Measurements from ENCODE around the gene PON3. TPM values are rescaled to one million over a fixed set of nuclear protein-coding genes. Genes with fewer than 3 reads are reported as not detected.

PON3 gene
- total RNA-seq, 4 donors from 2014 or later: 0.29 to 0.61 (median 0.49) TPM; not detected in 1

GRCh38 chr7:95429241-95429990 lies 33.2 kb upstream of the PON3 start:
- no peaks in the 10 kb centered on the region for H3K27me3 ChIP-seq
- in situ Hi-C loops (cut with MboI; ENCODE audit: low sequenced_read_pairs in 4 of 4): no loop called here
- H3K9me3 ChIP-seq: no peaks in the 10 kb centered on the region
- intact Hi-C loops (cut with DNase I; ENCODE audit: low total_unique reads): no loop called here
- no peaks in the 10 kb centered on the region for H3K36me3 ChIP-seq
- H3K4me1 ChIP-seq: peaks cover 0 to 3% of the 10 kb centered on the region in 2 donors
- no peak for ATAC-seq
- H3K27ac ChIP-seq: no peak overlapping the region
- DNase-seq: no peak
- no peak for TF ChIP-seq CTCF (IDR thresholded peaks at IDR 0.05 in 4 of 5, conservative IDR thresholded peaks at IDR 0.05 in 1 of 5)
- TF ChIP-seq POLR2A (IDR thresholded peaks at IDR 0.05): no peak
- H3K4me3 ChIP-seq: no peak overlapping the region

- no peak for TF ChIP-seq POLR2A (IDR thresholded peaks at IDR 0.05)
- Histone ChIP-seq H3K4me1 (no peaks in the 10 kb centered on the region), H3K27me3 (no peaks in the 10 kb centered on the region), H3K4me3 (no peak overlapping the region), H3K36me3 (no peaks in the 10 kb centered on the region), H3K27ac (no peak overlapping the region), H3K9me3 (no peaks in the 10 kb centered on the region)
- no peak for ATAC-seq
- in situ Hi-C loops (cut with MboI; ENCODE audit: low sequenced_read_pairs in 4 of 4) (no loop called here), intact Hi-C loops (cut with DNase I; ENCODE audit: low total_unique reads) (no loop called here)
- DNase-seq: no peak
Measured at GRCh38 chr7:95427914-95428516, 31.8 kb upstream of the PON3 start.

DNA sequence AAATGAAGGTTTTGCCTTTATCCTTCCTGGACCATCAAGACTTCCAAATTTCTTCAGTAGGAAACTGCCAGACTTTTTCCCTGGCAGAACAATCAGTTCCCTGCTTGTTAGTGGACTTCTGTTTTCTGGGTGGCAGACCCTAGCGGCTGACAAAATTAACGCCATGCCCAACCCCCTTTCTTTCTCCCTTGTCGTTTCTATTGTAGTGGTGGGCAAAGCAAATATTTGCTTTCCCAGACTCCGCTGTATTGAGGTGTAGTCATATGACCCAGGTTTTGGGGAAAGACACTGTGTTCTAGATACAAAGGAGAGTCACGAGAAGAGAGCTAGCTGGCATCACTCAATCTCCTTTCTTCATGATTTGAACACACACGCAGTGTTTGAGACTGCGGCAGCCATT lies 31.0 kb upstream of the PON3 start:
- Histone ChIP-seq H3K9me3 (no peaks in the 10 kb centered on the region), H3K4me1 (no peaks in the 10 kb centered on the region), H3K36me3 (no peaks in the 10 kb centered on the region), H3K27ac (no peak overlapping the region), H3K4me3 (no peak overlapping the region), H3K27me3 (no peaks in the 10 kb centered on the region)
- TF ChIP-seq POLR2A (IDR thresholded peaks at IDR 0.05) (no peak), CTCF (IDR thresholded peaks at IDR 0.05 in 4 of 5, conservative IDR thresholded peaks at IDR 0.05 in 1 of 5) (no peak)
- in situ Hi-C loops (cut with MboI; ENCODE audit: low sequenced_read_pairs in 4 of 4) (no loop called here), intact Hi-C loops (cut with DNase I; ENCODE audit: low total_unique reads) (no loop called here)
- ATAC-seq (peak in 1 of 2 donors; percentile 33), DNase-seq (no peak)

GRCh38 chr7:95425694-95426093 lies 29.5 kb upstream of the PON3 start:
- H3K4me1 ChIP-seq: no peaks in the 10 kb centered on the region
- no peaks in the 10 kb centered on the region for H3K27me3 ChIP-seq
- H3K27ac ChIP-seq: no peak overlapping the region
- ATAC-seq (no peak), DNase-seq (no peak)
- H3K36me3 ChIP-seq: no peaks in the 10 kb centered on the region
- no peak overlapping the region for H3K4me3 ChIP-seq
- in situ Hi-C loops (cut with MboI; ENCODE audit: low sequenced_read_pairs in 4 of 4) (no loop called here), intact Hi-C loops (cut with DNase I; ENCODE audit: low total_unique reads) (no loop called here)
- TF ChIP-seq POLR2A (IDR thresholded peaks at IDR 0.05): no peak
- TF ChIP-seq CTCF (IDR thresholded peaks at IDR 0.05 in 4 of 5, conservative IDR thresholded peaks at IDR 0.05 in 1 of 5): no peak
- H3K9me3 ChIP-seq: no peaks in the 10 kb centered on the region

- Histone ChIP-seq H3K27ac (no peak overlapping the region), H3K4me1 (no peaks in the 10 kb centered on the region), H3K27me3 (no peaks in the 10 kb centered on the region), H3K9me3 (no peaks in the 10 kb centered on the region), H3K4me3 (no peak overlapping the region), H3K36me3 (no peaks in the 10 kb centered on the region)
- TF ChIP-seq POLR2A (IDR thresholded peaks at IDR 0.05): no peak
- TF ChIP-seq CTCF (IDR thresholded peaks at IDR 0.05 in 4 of 5, conservative IDR thresholded peaks at IDR 0.05 in 1 of 5): no peak
- in situ Hi-C loops (cut with MboI; ENCODE audit: low sequenced_read_pairs in 4 of 4) (no loop called here), intact Hi-C loops (cut with DNase I; ENCODE audit: low total_unique reads) (no loop called here)
- DNase-seq (no peak), ATAC-seq (no peak)
Measured at GRCh38 chr7:95424716-95425115, 28.5 kb upstream of the PON3 start.
